CD1c-positive myeloid dendritic cell (primary cell): ENCODE data around the gene ACTG1.

Source experiments
- DNase-seq: peaks from one replicate; pipeline ENCODE4 v3.0.0-alpha.2; 2016; ENCODE audit errors: extremely low spot score

Gene ACTG1

DNA sequence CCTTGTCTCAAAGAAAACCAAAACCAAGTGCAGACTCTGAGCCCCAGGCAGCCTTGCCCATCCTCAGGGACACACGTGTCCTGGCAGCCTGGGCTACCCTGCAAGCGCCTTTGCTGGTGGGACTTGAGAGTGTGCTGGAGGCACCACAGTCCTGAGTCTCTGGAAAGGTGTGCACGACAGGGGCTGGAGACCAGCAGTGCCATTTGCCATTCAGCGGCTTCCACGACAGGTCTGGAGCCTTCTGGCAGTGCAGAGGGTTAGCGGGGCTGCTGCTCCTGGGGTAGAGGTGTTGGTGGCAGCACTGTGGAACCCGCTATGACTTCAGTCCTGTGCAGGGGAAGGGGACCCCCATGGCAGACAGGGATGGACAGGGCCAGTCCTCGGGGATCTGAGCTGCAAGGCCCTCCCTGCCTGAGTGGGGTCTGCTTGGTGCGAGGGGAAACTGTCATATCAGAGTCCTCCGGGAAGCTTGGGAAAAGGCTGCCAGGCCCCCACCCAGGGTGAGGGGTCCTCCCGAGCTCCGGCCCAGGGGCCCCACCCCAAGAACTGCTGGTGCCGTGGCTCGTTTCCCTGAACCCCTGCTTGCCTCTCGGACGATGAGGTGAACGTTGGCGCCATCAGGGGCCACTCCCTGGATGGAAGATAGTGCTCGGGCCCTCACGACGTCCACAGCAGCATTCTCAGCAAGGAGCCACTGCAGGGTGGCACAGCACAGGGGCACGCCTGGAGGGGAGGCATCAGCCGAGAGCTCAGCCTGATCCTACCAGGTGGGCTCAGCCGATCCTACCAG is 32.8 kb upstream of the ACTG1 start:
- no peak for DNase-seq

DNA sequence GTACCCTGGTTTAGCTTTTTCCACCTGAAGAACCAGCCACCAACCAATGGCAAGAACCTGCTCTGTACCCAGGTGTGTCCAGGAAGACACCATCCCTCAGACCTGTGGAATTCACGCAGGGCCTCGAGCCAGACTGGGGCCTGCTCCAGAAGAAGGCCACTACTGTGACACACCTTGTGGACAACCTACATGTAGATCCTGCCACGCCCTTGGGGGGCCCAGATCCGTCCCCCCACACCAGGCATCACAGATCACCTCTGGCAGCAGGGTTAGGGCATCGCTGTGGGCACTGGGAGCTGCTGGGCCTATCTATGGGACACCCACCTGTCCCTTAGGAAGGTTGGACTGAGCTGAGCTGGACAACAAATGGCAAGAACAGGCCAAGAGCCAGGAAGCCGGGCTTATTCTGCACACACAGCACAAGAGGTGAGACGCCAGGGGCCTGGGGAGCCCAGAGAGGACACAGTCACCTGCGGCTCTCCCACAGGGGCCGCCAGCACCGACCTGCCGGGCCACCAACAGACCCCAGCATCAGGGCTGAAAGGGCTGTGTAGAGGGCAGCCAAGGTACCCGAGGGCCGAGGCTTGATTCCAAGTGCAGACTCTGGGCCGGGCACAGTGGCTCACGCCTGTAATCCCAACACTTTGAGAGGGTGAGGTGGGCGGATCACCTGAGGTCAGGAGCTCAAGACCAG is 31.8 kb upstream of the ACTG1 start:
- DNase-seq, result no peak

DNA sequence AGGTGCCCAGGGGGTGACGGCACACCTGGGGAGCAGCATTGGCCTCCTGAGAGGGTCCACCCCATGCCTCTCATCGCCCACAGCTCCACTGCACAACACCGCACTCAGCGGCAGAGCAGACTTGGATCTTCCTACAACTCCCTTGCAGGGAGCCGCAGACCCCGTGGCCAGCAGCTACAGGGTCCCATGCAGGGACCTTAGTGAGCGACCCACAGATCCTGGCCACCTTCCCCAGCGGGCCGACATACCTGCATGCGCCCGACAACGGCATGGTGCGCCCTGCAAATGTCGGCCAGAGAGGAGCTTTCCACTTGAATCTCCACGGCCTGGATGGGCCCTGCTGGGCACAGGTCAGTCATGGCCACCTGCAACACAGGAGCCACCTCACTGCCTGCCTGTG is 31.2 kb upstream of the ACTG1 start:
- DNase-seq, result no peak

DNA sequence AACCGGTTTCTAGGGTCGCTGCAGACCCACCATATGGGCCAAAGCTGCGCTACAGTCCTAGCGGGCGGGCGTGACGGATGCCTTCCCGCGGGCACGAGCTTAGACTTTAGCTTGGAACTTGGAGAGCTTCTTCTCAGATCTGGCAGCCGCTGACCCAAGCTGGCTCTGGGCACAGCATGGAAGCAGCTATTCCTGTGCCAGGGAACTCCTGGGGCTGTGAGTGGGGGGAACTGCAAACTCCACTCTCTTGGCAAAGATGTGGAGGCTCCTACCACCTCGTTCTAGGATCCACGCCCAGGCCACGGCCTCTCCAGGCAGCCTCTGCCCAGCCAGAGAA is 30.7 kb upstream of the ACTG1 start:
- no peak for DNase-seq

DNA sequence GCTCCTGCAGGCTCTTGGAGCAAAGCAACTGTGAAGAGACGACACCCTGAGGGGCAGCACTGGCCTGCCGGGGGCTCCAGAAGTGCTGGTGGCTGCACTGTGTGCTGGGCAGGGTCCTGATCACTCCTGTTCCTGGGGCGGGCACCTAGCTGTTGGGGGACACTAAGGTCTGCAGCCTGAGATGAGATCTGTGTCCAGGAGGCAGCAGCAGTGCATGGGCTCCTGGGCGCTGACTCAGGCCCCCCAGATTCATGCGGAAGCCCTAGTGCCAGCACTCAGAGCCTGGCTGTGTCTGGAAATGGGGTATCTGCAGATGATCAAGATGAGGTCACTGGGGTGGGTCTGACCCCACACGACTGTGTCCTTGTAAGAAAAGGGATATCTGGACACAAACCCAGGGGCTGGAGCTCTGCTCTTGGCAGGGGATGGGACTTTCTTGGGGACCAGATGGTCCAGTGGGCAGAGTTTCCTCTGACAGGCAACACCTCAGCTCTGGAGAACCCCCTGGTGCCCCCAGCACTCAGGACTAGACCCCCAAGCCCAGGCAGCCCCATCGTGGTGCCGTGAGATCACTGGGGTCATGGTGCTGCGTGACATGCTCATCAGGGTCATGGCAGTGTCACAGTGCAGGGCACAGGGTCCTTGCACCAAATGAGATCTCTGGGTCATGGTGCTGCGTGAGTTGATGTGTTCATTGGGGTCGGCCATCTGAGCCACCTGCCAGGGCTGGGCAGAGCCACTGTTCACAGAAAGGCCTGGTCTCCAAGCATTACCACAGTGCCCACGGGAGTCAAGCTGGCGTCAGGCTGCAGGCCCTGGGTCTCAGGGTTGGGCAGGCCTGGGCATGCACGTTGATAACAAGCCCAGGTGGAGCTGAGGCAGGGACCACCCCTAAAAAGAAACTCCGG is 30.1 kb upstream of the ACTG1 start:
- DNase-seq, result no peak

DNA sequence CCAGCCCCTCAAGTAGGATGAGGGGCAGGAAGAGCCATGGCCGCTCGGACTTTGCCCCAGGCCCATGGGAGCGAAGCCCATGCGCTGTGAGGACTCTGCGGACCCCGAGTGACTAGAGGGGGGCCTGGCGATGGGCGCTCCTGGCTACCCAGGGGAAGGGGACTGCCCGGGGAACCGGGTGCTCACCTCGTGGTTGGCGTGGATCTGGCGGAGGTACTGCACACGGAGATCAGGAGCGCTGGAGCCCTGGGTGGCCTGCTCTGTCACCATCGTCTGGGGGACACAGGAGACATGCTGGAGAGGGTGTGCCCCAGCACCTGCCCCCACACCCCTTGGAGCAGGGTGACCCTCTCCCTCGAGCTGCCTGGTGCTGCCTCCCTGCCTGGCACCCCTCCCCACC is 28.5 kb upstream of the ACTG1 start:
- DNase-seq, result no peak

DNA sequence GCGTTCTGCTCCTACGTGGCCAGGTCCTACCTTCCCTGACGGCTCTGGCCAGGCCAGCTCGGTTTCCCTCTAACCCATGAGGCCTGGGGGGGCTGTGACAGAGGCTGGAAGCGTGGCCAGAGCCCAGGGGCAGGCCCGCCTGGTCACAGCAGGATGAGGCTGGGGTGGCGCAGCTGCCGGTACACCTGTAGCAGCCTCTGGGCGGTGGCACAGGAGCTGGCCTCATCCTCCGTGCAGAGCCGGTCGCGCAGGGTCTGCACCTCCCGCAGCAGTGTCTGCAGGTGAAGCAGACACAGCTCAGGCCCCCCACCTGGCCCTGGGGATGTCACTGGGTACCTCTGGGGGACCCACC is 28.1 kb upstream of the ACTG1 start:
- DNase-seq, result no peak

DNA sequence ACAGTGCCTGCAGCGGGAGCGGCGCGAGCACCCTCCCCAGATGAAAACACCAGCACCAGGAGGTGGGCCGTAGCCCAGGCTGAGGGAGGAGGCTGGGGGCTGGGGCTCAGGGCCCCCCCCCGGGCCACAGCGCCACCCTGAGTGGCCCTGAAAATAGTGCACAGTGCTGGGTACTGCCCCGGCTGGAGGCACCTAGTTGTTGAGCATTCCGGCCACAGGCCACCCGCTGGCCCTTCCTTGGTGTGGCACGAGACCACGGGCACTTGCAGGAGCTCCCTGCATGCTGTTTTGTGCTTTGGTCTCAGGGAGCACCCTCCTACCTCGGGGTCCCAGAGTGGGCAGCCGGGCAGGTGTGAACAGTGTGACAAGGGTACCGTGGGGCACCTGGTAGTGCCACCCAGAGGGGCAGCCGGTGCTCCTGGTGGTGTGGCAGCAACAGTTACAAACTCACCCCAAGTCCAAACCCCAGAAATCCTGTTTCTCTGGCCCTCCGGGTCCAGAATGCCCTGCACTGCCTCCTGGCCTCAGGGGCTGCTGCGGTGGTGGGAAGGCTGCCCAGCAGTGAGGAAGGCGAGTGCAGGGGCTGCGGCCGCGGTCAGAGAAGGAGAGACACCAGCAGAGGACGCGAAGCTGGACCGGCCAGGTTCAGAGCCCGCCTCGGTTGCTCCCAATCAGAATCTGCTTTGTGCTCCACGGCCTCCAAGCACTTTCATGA is 27.5 kb upstream of the ACTG1 start:
- DNase-seq, result no peak

DNA sequence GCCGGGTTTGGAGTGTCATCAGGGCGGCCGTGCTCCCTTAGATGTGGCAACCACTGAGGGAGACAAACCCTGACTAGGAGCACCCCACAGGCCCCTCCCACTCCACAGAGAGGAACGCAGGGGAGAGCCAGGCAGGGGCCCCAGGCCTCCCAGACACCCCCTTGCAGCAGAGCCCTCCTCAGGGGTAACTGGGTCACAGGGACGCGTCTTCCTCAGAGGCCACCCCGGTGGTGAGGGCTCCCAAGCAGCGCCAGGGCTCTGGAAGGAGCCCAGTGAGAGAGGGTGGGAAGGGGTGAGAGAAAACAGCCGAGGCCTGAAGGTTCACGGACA is 26.9 kb upstream of the ACTG1 start:
- no peak for DNase-seq

DNA sequence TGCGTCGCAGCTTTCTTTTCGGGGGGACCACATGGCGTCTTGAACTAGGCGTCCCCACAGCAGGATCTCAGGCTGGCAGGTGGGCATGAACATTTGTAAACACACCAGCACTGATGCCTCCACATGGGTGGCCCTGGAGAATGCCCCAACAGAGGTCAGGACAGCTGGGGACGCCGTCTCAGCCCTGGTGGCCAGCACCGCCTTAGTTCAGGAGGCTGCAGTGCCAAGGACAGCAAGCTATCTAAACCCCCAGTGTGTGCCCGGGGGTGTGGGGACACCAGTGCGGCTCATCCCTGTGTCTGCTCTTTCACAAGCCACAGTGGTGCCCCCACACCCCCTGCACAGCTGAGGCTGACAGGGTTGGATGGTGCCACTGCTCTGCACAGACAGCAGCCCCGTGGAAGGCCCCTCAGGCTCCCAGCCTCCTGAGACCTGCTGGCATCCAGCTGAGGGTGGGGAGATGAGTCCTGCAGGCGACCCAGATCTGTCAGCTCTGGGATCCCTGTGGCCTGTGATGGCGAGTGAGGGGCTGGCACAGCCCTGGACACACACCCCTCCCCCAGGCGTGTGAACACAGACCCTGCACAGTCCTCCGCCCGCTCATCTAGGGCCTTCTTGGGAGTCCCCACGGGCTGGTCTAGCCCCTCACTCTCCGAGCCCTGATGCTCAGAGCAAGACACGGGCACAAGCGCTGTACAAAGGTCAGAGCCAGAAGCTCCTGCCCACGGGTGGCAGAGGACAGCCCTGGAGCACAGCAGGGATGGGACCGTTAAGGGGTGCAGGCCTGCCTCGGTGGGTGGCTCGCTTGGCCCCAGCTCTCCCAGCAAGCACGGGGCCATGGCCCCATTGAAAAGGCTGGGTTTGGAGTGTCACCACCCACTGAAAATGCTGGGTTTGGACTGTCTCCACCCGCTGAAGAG is 26.3 kb upstream of the ACTG1 start:
- no peak for DNase-seq

DNA sequence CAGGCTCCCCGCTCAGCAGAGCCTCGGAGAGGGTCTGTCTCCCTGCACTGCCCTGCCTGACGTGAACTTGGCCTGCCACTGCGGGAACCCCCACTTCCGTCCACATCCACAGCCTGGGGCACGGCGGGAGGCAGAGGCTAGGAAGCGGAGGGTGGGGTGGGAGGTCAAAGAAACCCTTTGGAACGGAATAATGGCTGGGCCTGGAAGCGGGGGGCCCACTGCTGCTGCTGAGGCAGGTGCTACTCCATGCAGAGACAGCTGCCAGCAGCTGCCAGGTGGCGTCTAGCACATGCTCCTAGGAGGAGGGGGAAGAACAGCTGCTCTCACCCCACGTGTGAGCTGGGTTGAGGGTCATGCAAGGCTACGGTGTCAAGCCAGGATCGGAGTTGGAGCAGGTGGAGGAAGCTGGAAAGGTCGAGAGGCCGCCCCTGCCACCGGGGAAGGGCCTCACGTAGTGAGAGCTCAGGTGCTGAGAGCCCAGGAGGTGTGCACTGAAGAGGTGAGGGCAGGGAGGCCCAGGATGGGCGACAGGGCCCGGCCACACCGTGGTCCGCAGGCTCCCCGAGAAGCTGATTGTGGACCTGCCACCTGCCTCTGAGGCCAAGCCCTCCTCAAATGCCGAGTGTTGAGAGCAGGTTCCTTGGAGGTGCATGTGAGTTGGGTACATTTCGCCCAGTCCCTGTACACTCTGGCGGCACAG is 25.4 kb upstream of the ACTG1 start:
- DNase-seq, result no peak

DNA sequence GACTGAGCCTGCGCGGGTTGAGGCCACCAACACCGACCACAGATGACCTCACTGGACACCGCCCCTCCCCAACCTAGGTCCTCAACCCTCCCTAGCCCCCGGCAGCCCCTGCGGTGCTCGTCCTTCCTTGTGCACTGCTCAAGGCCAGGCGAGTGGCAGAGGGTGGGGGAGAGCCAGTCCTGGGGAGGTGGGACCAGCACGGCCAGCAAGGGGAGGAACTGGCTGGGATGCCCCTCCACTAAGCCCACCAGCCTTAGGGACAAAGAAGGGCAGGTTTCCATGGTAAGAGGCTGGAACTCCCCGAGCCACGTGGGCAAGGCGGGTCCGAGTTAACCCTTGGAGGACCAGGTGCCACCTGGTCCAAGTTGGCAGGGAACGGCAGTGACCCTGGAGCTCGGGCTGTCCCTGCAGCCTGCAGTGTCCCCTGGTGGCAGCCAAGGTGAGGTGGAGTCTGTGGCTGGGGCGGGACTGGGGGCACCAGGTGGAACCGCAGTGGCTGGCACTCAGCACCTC is 24.8 kb upstream of the ACTG1 start:
- DNase-seq, result peak; percentile 33

DNA sequence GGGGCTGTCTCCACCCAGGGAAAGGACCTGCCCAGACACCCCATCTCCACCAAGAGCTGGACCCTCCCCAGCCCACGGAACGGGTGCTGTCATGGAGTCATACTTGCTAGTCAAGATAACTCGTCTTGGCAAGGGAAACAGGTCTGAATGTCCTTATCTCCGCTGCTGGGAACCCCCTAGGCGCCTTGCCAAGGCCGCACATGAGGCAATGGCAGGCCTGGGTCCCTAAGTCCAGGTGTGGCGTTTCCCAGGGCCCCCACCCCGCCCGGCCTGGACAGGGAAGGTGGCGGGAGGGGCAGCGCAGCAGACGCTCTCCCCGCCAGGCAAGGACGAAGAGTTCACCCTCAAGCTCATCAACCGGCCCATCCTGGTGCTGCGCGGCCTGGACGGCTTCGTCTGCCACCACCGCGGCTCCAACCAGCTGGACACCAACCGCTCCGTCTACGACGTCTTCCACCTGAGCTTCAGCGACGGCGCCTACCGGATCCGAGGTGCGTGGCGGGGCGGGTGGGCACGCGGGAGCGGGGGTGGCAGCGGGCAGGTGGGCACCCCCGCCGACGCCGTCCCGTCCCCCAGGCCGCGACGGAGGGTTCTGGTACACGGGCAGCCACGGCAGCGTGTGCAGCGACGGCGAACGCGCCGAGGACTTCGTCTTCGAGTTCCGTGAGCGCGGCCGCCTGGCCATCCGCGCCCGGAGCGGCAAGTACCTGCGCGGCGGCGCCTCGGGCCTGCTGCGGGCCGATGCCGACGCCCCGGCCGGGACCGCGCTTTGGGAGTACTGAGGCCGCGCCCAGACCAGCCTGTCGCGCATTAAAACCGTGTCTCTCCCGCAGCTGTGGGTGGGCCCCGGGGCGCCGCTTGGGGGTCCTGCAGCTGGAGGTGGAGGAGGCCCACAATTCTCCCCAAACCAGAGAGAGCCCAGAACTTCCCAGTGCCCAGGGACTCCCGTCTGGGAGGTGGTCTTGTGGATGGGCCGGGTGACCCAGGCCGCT is 24.0 kb upstream of the ACTG1 start:
- DNase-seq, result no peak

DNA sequence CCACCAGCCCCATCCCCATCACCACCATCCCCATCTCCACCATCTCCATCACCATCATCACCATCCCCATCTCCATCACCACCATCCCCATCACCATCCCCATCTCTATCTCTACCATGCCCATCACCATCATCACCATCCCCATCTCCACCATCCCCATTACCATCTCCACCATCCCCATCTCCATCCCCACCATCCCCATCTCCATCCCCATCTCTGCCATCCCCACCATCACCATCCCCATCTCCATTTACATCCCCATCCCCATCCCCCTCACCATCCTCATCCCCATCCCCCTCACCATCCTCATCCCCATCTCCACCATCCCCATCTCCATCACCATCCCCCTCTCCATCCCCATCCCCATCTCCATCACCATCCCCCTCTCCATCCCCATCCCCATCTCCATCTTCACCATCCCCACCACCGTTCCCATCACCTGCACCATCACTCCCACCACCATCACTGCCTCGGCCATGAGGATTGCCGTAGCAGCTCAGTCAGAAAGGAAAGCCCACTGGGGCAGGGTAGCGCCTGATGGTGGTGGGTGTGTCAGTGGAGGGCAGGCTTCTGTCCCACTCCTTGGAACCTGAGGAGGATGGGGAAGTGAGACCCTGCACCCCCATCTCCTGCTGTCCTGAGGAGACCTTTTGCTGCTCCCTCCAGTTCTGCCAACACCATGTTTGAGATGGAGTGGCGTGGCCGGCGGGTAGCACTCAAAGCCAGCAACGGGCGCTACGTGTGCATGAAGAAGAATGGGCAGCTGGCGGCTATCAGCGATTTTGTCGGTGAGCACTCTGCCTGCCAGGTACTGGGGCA is 23.1 kb upstream of the ACTG1 start:
- no peak for DNase-seq

DNA sequence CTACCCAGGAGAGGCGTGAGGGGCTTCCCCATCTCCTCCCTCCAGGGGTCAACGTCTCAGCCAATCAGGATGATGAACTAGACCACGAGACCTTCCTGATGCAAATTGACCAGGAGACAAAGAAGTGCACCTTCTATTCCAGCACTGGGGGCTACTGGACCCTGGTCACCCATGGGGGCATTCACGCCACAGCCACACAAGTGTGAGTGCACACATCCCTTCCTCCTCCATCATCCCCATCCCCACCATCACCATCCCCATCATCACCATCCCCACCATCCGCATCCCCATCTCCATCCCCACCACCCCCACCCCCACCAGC is 22.4 kb upstream of the ACTG1 start:
- DNase-seq, result no peak

DNA sequence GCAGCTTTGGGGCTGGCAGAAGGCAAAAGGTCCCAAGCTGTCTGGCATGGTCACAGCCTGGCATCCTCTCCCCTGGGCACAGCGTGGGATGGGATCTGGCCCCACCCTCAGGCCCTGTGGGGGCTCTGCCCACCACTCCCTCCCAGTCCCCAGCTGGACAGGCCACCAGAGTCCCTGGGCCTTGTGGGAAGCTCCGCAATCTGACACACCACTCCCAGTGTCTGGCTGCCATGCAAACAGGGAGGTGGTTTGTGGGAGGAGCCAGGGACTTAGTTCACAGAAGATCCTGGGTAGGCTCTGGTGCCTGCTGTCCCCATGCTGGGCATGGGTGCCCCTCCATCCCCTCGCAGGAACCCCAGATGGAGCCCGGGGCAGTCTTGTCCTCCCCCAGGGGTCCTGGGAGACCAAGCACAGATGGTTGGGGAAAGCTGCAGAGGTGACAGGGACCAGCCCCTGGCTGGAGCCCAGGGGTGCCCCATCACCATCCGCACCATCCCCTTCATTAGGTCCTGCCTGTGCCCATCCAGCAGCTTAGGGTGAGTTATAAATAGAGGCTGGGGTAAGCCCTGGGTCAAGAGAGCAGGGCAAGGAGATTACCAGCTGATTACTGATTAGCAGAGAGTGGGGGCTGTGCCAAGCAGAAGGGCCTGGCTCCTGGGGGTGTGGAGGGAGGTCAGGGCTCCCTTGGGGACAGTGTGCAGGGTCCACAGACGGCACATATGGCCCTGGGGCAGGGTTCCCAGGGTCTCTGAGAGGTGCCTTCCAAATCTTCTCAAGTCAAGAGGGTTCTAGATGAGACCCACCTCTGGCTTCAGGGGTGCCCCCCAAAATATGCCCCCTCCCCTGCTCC is 21.8 kb upstream of the ACTG1 start:
- no peak for DNase-seq

DNA sequence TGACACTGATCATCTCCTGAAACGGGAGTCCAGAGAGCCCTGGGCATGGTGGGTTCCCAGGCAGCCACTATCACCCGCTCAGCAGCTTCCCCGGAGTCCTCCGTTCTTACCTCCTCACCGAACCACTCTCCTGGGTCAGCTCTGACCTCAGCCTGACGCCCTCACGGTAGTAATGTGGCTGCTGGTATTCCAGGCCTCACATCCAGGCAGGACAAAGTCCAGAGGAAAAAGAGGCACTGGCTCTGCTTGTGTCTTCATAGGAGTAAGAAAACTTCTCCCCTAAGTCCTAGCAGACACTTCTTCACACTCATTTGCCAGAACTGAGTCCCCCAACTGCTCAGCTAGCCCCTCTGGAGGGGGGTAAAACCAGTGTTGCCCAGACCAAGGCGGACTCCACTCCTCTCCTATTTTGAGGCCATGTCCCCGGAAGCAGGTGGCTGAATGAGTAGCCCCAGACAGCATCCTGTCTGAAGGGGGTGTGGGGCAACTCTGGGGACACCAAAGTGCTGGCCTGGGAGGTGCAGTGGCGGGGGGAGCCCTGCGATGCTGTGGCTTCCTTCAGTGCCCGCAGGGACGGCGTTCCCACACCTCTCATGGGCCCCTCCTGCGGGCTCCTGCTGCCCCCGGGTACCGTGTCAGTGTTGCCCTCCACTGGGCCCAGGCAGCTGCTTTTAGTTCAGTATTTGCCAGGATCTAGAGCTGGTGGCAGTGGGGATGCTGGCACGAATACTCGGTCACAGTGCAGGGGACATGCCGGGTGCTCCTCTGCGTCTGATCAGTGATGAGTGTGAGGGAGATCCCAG is 20.9 kb upstream of the ACTG1 start:
- no peak for DNase-seq
